Natural killer cell (primary cell): ENCODE data around the gene MAPK11. TPM values are rescaled to one million over a fixed set of nuclear protein-coding genes. Genes with fewer than 3 reads are reported as not detected.

Source experiments
- ATAC-seq, 3 donors: fragments of 150-1000 bp in 2 of 3; fragments of 200-7000 bp in 1 of 3; cut with Tn5 transposase; 1 replicate in 1 of 3; 2 replicates in 2 of 3; pipeline ENCODE4 v1.10.0; 2021; ENCODE audit warnings: mild to moderate bottlenecking in 2 of 3, moderate library complexity in 2 of 3
- DNase-seq, 2 donors: peaks; one replicate each; pipeline versions ENCODE4 v3.0.0 to v3.0.0-alpha.2; 2013 to 2021; ENCODE audit warnings: mixed read lengths in 1 of 2
- H3K27ac ChIP-seq: one replicate; pipeline ENCODE4 v1.5.1; 2013; ENCODE audit warnings: mild to moderate bottlenecking, low read length
- H3K27me3 ChIP-seq: one replicate; pipeline ENCODE4 v1.6.1; 2013; ENCODE audit warnings: low read length; ENCODE audit not compliant: control insufficient read depth, insufficient read depth
- H3K36me3 ChIP-seq: one replicate; pipeline ENCODE4 v1.6.1; 2013; ENCODE audit warnings: low read length; ENCODE audit not compliant: control insufficient read depth, insufficient read depth
- H3K4me1 ChIP-seq: one replicate; pipeline ENCODE4 v1.6.1; 2013; ENCODE audit warnings: low read length; ENCODE audit not compliant: control insufficient read depth, insufficient read depth
- H3K4me3 ChIP-seq: one replicate; pipeline ENCODE4 v1.5.1; 2013; ENCODE audit warnings: low read length
- H3K9me3 ChIP-seq: one replicate; pipeline ENCODE4 v1.6.1; 2013; ENCODE audit warnings: low read length; ENCODE audit not compliant: control insufficient read depth, insufficient read depth
- H3K27ac Mint-ChIP-seq, 2 donors: one replicate each; pipeline ENCODE4 v1.8.0; 2022; ENCODE audit warnings: mild to moderate bottlenecking in 2 of 2, mixed read lengths in 2 of 2, moderate library complexity in 1 of 2
- H3K27me3 Mint-ChIP-seq, 2 donors: one replicate each; pipeline ENCODE4 v1.8.0; 2022; ENCODE audit warnings: low read depth in 2 of 2, mixed read lengths in 2 of 2
- H3K36me3 Mint-ChIP-seq: one replicate; pipeline ENCODE4 v1.8.0; 2022; ENCODE audit warnings: mixed read lengths
- H3K4me1 Mint-ChIP-seq, 2 donors: one replicate each; pipeline ENCODE4 v1.8.0; 2022; ENCODE audit warnings: mixed read lengths in 2 of 2
- H3K4me3 Mint-ChIP-seq: one replicate; pipeline ENCODE4 v1.8.0; 2022; ENCODE audit warnings: mild to moderate bottlenecking, moderate library complexity, mixed read lengths
- H3K9me3 Mint-ChIP-seq, 2 donors: one replicate each; pipeline ENCODE4 v1.8.0; 2022; ENCODE audit warnings: mixed read lengths in 2 of 2
- CTCF ChIP-seq: fragments of 200-600 bp; IDR thresholded peaks from one replicate; pipeline ENCODE4 v1.8.0; 2022; ENCODE audit warnings: antibody characterized with exemption
- WGBS: methylation state at CpG from one replicate; pipeline ENCODE4 v1.1.7; 2013; ENCODE audit warnings: missing lambda C conversion rate; ENCODE audit not compliant: insufficient coverage; 5-methylcytosine and 5-hydroxymethylcytosine counted together
- intact Hi-C: fragments of 100-400 bp; cut with micrococcal nuclease; formaldehyde crosslinking; loops from one replicate; pipeline ENCODE4 v1.14.2; 2022
- total RNA-seq, 4 donors: library from RNA; stranded (reverse); fragments of 120-200 nt in 1 of 4; gene quantifications; one replicate each; pipeline versions ENCODE4 v1.2.3 to v1.2.4, GENCODE V29; 2013 to 2022

Gene MAPK11
- total RNA-seq: 1 to 10 TPM; 2.2 to 3.1 (median 2.2) TPM
- total RNA-seq (2013): 3.1 TPM

- H3K27me3 ChIP-seq: peaks cover 6% of the 10 kb centered on the region
- H3K9me3 ChIP-seq: no peaks in the 10 kb centered on the region
- no peaks in the 10 kb centered on the region for H3K36me3 Mint-ChIP-seq
- ATAC-seq: peak; percentile 50 to 71 (median 58)
- under 1% methylated on average over 92 of the region's 92 CpGs for WGBS
- no peaks in the 10 kb centered on the region for H3K9me3 Mint-ChIP-seq
- DNase-seq: peak; percentile 34 to 87
- H3K27ac Mint-ChIP-seq: no peak within 1 kb of the TSS
- peaks cover 6 to 9% of the 10 kb centered on the region in 2 donors for H3K27me3 Mint-ChIP-seq
- H3K4me3 Mint-ChIP-seq: peak within 1 kb of the TSS; percentile 77
- H3K4me3 ChIP-seq: peak within 1 kb of the TSS; percentile 46
- no peaks in the 10 kb centered on the region for H3K36me3 ChIP-seq
- no peak for TF ChIP-seq CTCF
- intact Hi-C loops: loop anchor here (5.0 to 10.0 kb wide), 2 partner anchors 72 to 225 kb away; partner anchors contain the start of gene PPP6R2
- peaks cover 33% of the 10 kb centered on the region for H3K4me1 ChIP-seq
- H3K4me1 Mint-ChIP-seq: peaks cover 4 to 16% of the 10 kb centered on the region in 2 donors
- H3K27ac ChIP-seq: no peak within 1 kb of the TSS
Measured at GRCh38 chr22:50269970-50270665, at the start of gene MAPK11. Gene MAPK11 (minus strand): TSS chr22:50270380. CDS start chr22:50270292, 88 bp downstream.

- no peaks in the 10 kb centered on the region for H3K27me3 Mint-ChIP-seq
- H3K9me3 ChIP-seq: no peaks in the 10 kb centered on the region
- H3K4me1 ChIP-seq: peaks cover 10% of the 10 kb centered on the region
- H3K4me3 Mint-ChIP-seq: no peak overlapping the region
- peaks cover 7 to 9% of the 10 kb centered on the region in 2 donors for H3K4me1 Mint-ChIP-seq
- 96% methylated on average over 15 of the region's 15 CpGs for WGBS
- intact Hi-C loops: no loop called here
- no peaks in the 10 kb centered on the region for H3K36me3 Mint-ChIP-seq
- no peaks in the 10 kb centered on the region for H3K27me3 ChIP-seq
- no peak for DNase-seq
- H3K36me3 ChIP-seq: no peaks in the 10 kb centered on the region
- H3K9me3 Mint-ChIP-seq: no peaks in the 10 kb centered on the region
- no peak overlapping the region for H3K27ac ChIP-seq
- no peak for TF ChIP-seq CTCF
- H3K4me3 ChIP-seq: no peak overlapping the region
- ATAC-seq: no peak
- H3K27ac Mint-ChIP-seq: no peak overlapping the region
Measured at GRCh38 chr22:50319503-50319951, 49.3 kb upstream of the MAPK11 start.

- Mint-ChIP-seq H3K36me3 (no peaks in the 10 kb centered on the region), H3K4me1 (peaks cover 13 to 15% of the 10 kb centered on the region in 2 donors), H3K4me3 (no peak overlapping the region), H3K9me3 (no peaks in the 10 kb centered on the region), H3K27me3 (no peaks in the 10 kb centered on the region), H3K27ac (no peak overlapping the region)
- DNase-seq: no peak
- Histone ChIP-seq H3K27ac (no peak overlapping the region), H3K9me3 (no peaks in the 10 kb centered on the region), H3K27me3 (no peaks in the 10 kb centered on the region), H3K4me3 (no peak overlapping the region), H3K4me1 (peaks cover 17% of the 10 kb centered on the region), H3K36me3 (no peaks in the 10 kb centered on the region)
- no peak for TF ChIP-seq CTCF
- intact Hi-C loops: no loop called here
- 78% methylated on average over 21 of the region's 21 CpGs for WGBS
- no peak for ATAC-seq
Measured at GRCh38 chr22:50318698-50319411, 48.7 kb upstream of the MAPK11 start.
